Keratinocyte (primary cell): Measurements from ENCODE around the gene ZNF564. TPM values are rescaled to one million over a fixed set of nuclear protein-coding genes. Genes with fewer than 3 reads are reported as not detected.

Source experiments
- DNase-seq: peaks from one replicate; pipeline ENCODE4 v3.0.0-alpha.2; 2011; ENCODE audit warnings: low read depth, missing footprints, low spot score
- FAIRE-seq: peaks from 2 replicates; lab custom pipeline; 2011; peaks lifted over from hg19 to GRCh38; lab: Jason Lieb, UNC
- H2AFZ ChIP-seq: 2 replicates; pipeline ENCODE4 v1.6.0; 2012; ENCODE audit warnings: low read length, control low read depth, inconsistent platforms; ENCODE audit not compliant: control insufficient read depth
- H3K27ac ChIP-seq: 2 replicates; pipeline ENCODE4 v1.5.1; 2011; ENCODE audit warnings: low read length; ENCODE audit not compliant: control insufficient read depth, insufficient read depth
- H3K27me3 ChIP-seq: 3 replicates; pipeline ENCODE4 v1.6.0; 2011; ENCODE audit warnings: low read length; ENCODE audit not compliant: control insufficient read depth, insufficient read depth; ENCODE audit errors: extremely low read depth
- H3K36me3 ChIP-seq, 2 experiments: 2 replicates in 1 of 2; 3 replicates in 1 of 2; pipeline ENCODE4 v1.5.1; 2011; ENCODE audit warnings: low read length in 2 of 2, mild to moderate bottlenecking in 1 of 2; ENCODE audit not compliant: control insufficient read depth in 2 of 2, insufficient read depth in 2 of 2; ENCODE audit errors: extremely low read depth in 1 of 2
- H3K4me1 ChIP-seq: 3 replicates; pipeline ENCODE4 v1.5.1; 2011; ENCODE audit warnings: low read length; ENCODE audit not compliant: control insufficient read depth, insufficient read depth; ENCODE audit errors: extremely low read depth
- H3K4me2 ChIP-seq: 3 replicates; pipeline ENCODE4 v1.6.0; 2011; ENCODE audit warnings: low read depth, low read length; ENCODE audit not compliant: control insufficient read depth, insufficient read depth; ENCODE audit errors: extremely low read depth
- H3K4me3 ChIP-seq, 3 experiments: fragments of 200-600 bp in 1 of 3; sonication (generic) in 1 of 3; 2 replicates in 2 of 3; 3 replicates in 1 of 3; pipeline ENCODE4 v1.5.1; 2011 to 2016; ENCODE audit warnings: low read length in 3 of 3, mild to moderate bottlenecking in 3 of 3, control low read depth in 2 of 3, inconsistent platforms in 1 of 3, low read depth in 1 of 3, mixed read lengths in 1 of 3, mixed run types in 1 of 3, moderate library complexity in 1 of 3; ENCODE audit not compliant: control insufficient read depth in 2 of 3, insufficient read depth in 2 of 3; ENCODE audit errors: extremely low read depth in 1 of 3
- H3K79me2 ChIP-seq: 2 replicates; pipeline ENCODE4 v1.6.0; 2012; ENCODE audit warnings: low read length; ENCODE audit not compliant: control insufficient read depth, insufficient read depth
- H3K9ac ChIP-seq: 3 replicates; pipeline ENCODE4 v1.6.0; 2011; ENCODE audit warnings: low read length; ENCODE audit not compliant: control insufficient read depth, insufficient read depth; ENCODE audit errors: extremely low read depth
- H3K9me1 ChIP-seq: 3 replicates; pipeline ENCODE4 v1.6.0; 2011; ENCODE audit warnings: low read length; ENCODE audit not compliant: control insufficient read depth, insufficient read depth; ENCODE audit errors: extremely low read depth
- H3K9me3 ChIP-seq: 2 replicates; pipeline ENCODE4 v1.5.1; 2012; ENCODE audit warnings: low read depth, low read length; ENCODE audit not compliant: control insufficient read depth
- H4K20me1 ChIP-seq: 3 replicates; pipeline ENCODE4 v1.6.0; 2011; ENCODE audit warnings: low read length; ENCODE audit not compliant: control insufficient read depth, insufficient read depth; ENCODE audit errors: extremely low read depth
- EZH2 ChIP-seq: IDR thresholded peaks from one replicate; pipeline ENCODE4 v1.6.1; 2012; ENCODE audit warnings: inconsistent platforms, mild to moderate bottlenecking, low read length, moderate library complexity
- dilution Hi-C: fragments of 300-500 bp; cut with MboI; formaldehyde crosslinking; loops from one replicate; pipeline ENCODE4 v1.7.0; 2020; ENCODE audit warnings: low sequenced_read_pairs; ENCODE audit not compliant: extremely low pct_ligation_motif_present
- polyA plus RNA-seq, 5 experiments: library from polyadenylated mRNA; depleted of rRNA in 3 of 5; stranded (reverse) in 3 of 5; stranded (forward) in 1 of 5; unstranded in 1 of 5; fragments of >200 nt; gene quantifications; 1 replicate in 1 of 5; 2 replicates in 3 of 5; 3 replicates in 1 of 5; pipeline versions ENCODE4 v1.2.1 to v1.2.3, GENCODE V29; 2011 to 2012; ENCODE audit warnings: missing spikeins in 2 of 5, low read depth in 1 of 5, low replicate concordance in 1 of 5
- small RNA-seq, 3 experiments: library from RNA; depleted of rRNA; stranded (forward); fragments of <200 nt; gene quantifications; one replicate each; pipeline ENCODE3, GENCODE V24; 2012; ENCODE audit warnings: low read depth in 3 of 3, low replicate concordance in 1 of 3; ENCODE audit not compliant: insufficient read length in 3 of 3
- TF ChIP-seq, protein P1 (sequence below), 3 experiments: IDR thresholded peaks in 1 of 3; conservative IDR thresholded peaks in 1 of 3; optimal IDR thresholded peaks in 1 of 3; 2 replicates in 2 of 3; 3 replicates in 1 of 3; pipeline versions ENCODE3 to v1.5.1; 2011; ENCODE audit warnings: low read length in 3 of 3, mild to moderate bottlenecking in 3 of 3, moderate library complexity in 2 of 3, control low read depth in 1 of 3, inconsistent platforms in 1 of 3; ENCODE audit not compliant: insufficient read depth in 2 of 3; ENCODE audit errors: extremely low read depth in 1 of 3

The ZNF564 gene
- polyA plus RNA-seq, 1 donor (not counting 4 experiments of a cell fraction or from before 2014, with no cell fraction given) = 3.5 TPM

DNA sequence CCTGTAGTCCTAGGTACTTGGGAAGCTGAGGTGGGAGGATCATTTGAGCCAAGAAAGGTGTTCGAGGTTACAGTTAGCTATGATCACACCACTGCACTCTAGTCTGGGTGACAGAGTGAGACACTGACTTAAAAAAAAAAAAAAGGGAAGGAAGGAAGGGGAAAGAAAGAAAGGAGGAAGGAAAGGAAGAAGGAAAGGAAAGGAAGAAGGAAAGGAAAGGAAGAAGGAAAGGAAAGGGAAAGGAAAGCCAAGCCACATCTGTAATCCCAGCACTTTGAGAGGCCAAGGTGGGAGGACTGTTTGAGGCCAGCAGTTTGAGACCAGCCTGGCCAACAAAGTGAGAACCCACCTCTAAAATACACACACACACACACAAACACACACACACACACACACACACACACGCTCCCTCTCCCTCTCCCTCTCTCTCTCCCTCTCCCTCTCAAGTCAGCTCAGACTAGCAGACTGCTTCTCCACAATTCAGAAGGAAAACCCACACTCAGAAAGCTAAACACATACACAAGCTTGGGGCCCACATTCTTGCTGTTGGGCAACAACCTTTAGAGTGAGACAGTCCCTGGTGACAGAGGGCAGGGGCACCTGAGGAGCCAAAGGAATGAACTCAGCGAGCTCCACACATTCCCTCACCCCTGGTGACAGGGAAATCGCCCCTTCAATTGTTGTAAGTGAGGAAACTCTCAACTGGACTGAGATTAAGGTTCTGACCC lies 69.3 kb downstream of the ZNF564 start:
- dilution Hi-C loops = no loop called here
- DNase-seq = no peak
- Histone ChIP-seq H3K36me3 (no peaks in the 10 kb centered on the region), H3K9me1 (no peaks in the 10 kb centered on the region), H3K9ac (no peak overlapping the region), H3K79me2 (peaks cover 5% of the 10 kb centered on the region), H3K4me2 (no peak overlapping the region), H2AFZ (no peak overlapping the region), H3K9me3 (no peaks in the 10 kb centered on the region), H3K27ac (no peak overlapping the region), H3K4me3 (no peak overlapping the region), H4K20me1 (no peaks in the 10 kb centered on the region), H3K4me1 (peaks cover 6% of the 10 kb centered on the region), H3K27me3 (no peaks in the 10 kb centered on the region)
- no peak for FAIRE-seq
- TF ChIP-seq, protein P1, sequence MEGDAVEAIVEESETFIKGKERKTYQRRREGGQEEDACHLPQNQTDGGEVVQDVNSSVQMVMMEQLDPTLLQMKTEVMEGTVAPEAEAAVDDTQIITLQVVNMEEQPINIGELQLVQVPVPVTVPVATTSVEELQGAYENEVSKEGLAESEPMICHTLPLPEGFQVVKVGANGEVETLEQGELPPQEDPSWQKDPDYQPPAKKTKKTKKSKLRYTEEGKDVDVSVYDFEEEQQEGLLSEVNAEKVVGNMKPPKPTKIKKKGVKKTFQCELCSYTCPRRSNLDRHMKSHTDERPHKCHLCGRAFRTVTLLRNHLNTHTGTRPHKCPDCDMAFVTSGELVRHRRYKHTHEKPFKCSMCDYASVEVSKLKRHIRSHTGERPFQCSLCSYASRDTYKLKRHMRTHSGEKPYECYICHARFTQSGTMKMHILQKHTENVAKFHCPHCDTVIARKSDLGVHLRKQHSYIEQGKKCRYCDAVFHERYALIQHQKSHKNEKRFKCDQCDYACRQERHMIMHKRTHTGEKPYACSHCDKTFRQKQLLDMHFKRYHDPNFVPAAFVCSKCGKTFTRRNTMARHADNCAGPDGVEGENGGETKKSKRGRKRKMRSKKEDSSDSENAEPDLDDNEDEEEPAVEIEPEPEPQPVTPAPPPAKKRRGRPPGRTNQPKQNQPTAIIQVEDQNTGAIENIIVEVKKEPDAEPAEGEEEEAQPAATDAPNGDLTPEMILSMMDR (optimal IDR thresholded peaks at IDR 0.05 in 1 of 3, IDR thresholded peaks at IDR 0.05 in 1 of 3, conservative IDR thresholded peaks at IDR 0.05 in 1 of 3; ENCODE audit: extremely low read depth in 1 of 3, insufficient read depth in 2 of 3, low read length in 3 of 3) = no peak
- TF ChIP-seq EZH2 = no peak

DNA sequence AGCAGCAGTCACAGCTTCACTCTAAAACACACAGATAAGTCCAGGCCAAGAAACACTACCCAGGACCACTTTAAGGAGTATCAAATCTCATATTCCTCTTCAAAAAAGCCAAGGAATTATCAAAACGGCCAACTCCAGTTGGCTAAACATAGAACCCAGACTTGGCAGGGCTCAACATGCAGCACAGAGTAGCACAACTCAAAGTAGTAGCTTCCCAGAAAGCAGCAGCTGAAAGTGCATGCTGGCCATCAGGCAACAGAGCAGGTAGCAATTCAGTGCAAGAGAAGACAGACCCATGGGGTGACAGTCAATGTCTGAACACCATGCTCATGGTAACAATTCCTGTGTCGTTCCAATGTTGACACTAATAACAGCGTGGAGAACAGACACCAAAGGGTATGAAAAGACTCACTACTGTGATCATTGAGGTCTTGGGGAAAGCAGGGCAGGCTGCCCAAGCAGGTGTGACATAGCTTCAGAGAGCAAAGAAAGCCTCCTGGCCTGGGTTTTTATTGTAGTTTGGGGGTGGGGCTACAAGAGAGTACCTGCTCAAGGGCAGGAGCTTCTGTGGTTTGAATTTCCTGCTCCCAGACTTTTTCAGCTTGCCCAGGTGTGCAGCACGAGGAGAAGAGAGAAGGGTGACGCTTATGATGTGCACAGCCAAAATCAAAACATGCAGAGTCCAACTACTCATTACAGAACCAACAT lies 72.9 kb downstream of the ZNF564 start:
- H3K79me2 ChIP-seq = peaks cover 5% of the 10 kb centered on the region
- FAIRE-seq (no peak), DNase-seq (no peak)
- no peaks in the 10 kb centered on the region for H3K9me3 ChIP-seq
- no peaks in the 10 kb centered on the region for H4K20me1 ChIP-seq
- H3K4me1 ChIP-seq = no peaks in the 10 kb centered on the region
- H3K27ac ChIP-seq = no peak overlapping the region
- H3K36me3 ChIP-seq = no peaks in the 10 kb centered on the region
- H3K9me1 ChIP-seq = no peaks in the 10 kb centered on the region
- no peak for TF ChIP-seq EZH2
- TF ChIP-seq, protein P1 (optimal IDR thresholded peaks at IDR 0.05 in 1 of 3, IDR thresholded peaks at IDR 0.05 in 1 of 3, conservative IDR thresholded peaks at IDR 0.05 in 1 of 3; ENCODE audit: extremely low read depth in 1 of 3, insufficient read depth in 2 of 3, low read length in 3 of 3) = no peak
- dilution Hi-C loops = no loop called here
- no peak overlapping the region for H3K4me3 ChIP-seq
- no peak overlapping the region for H2AFZ ChIP-seq
- no peak overlapping the region for H3K4me2 ChIP-seq
- H3K27me3 ChIP-seq = no peaks in the 10 kb centered on the region
- H3K9ac ChIP-seq = no peak overlapping the region

Small RNAs within 50 kb of the gene (small RNA-seq; reads per million reads assigned to genes)
- gene MTCO1P27 (0 reads per million in 3 experiments), gene PPIAP20 (0 reads per million in 3 experiments)

Other genes with a start within 250 kb of the ZNF564 start
- 3.2 to 4.7 TPM (median 3.8 TPM) in 3 replicates for gene ZNF563, start 217.8 kb downstream of the ZNF564 start, polyA plus RNA-seq
- gene ZNF442, start 185.8 kb downstream of the ZNF564 start, polyA plus RNA-seq = 0.53 to 0.89 TPM (median 0.70 TPM) in 3 replicates
- 1.6 to 3.1 TPM (median 2.2 TPM) in 3 replicates for gene ZNF799, start 150.2 kb downstream of the ZNF564 start, polyA plus RNA-seq
- gene ZNF443, start 110.5 kb downstream of the ZNF564 start, polyA plus RNA-seq = 1.8 to 3.1 TPM (median 2.4 TPM) in 3 replicates
- 0.62 to 0.98 TPM (median 0.75 TPM) in 3 replicates for gene ZNF709, start 66.7 kb downstream of the ZNF564 start, polyA plus RNA-seq
- 2.7 to 3.2 TPM (median 3.2 TPM) in 3 replicates for gene ZNF490, start 59.3 kb upstream of the ZNF564 start, polyA plus RNA-seq
- 8.1 to 11.5 TPM (median 10.3 TPM) in 3 replicates for gene ZNF791, start 59.4 kb upstream of the ZNF564 start, polyA plus RNA-seq
- gene MAN2B1, start 115.3 kb upstream of the ZNF564 start, polyA plus RNA-seq = 17.0 to 30.1 TPM (median 21.1 TPM) in 3 replicates
- 3.8 to 5.6 TPM (median 5.0 TPM) in 3 replicates for gene WDR83, start 115.3 kb upstream of the ZNF564 start, polyA plus RNA-seq
- 36.5 to 45.0 TPM (median 37.2 TPM) in 3 replicates for gene DHPS, start 130.4 kb upstream of the ZNF564 start, polyA plus RNA-seq
- gene GNG14, start 136.5 kb upstream of the ZNF564 start, polyA plus RNA-seq = not detected in 3 replicates
- gene FBXW9, start 145.1 kb upstream of the ZNF564 start, polyA plus RNA-seq = 5.6 to 11.2 TPM (median 8.1 TPM) in 3 replicates
- gene TNPO2, start 172.4 kb upstream of the ZNF564 start, polyA plus RNA-seq = 75.3 to 115 TPM (median 105 TPM) in 3 replicates
- gene TRIR, start 183.2 kb upstream of the ZNF564 start, polyA plus RNA-seq = 148 to 170 TPM (median 153 TPM) in 3 replicates
- gene GET3, start 186.0 kb upstream of the ZNF564 start, polyA plus RNA-seq = 104 to 173 TPM (median 138 TPM) in 3 replicates
- gene BEST2, start 200.3 kb upstream of the ZNF564 start, polyA plus RNA-seq = 0.03 TPM in 1 of 3 replicates, not detected in the others
- 19.0 to 27.4 TPM (median 21.9 TPM) in 3 replicates for gene HOOK2, start 224.1 kb upstream of the ZNF564 start, polyA plus RNA-seq
- gene JUNB, start 240.0 kb upstream of the ZNF564 start, polyA plus RNA-seq = 34.9 to 85.1 TPM (median 40.8 TPM) in 3 replicates